HepG2 (cell line): ENCODE data around the gene RASIP1. TPM values are rescaled to one million over a fixed set of nuclear protein-coding genes. Genes with fewer than 3 reads are reported as not detected.

Source experiments
- AGO2 ChIP-seq: fragments of 200-400 bp; formaldehyde crosslinking; optimal IDR thresholded peaks from 2 replicates; pipeline ENCODE3; 2017; ENCODE audit warnings: mild to moderate bottlenecking, low read depth, low read length, moderate library complexity
- FOXK1 ChIP-seq: sonication (generic); formaldehyde crosslinking; IDR thresholded peaks from 2 replicates; pipeline ENCODE4 v1.4.0; 2020; ENCODE audit warnings: low read depth, missing genetic modification reagents, borderline replicate concordance
- FOXK2 ChIP-seq: fragments of 450-650 bp; IDR thresholded peaks from 2 replicates; pipeline ENCODE4 v1.6.1; 2016
- GZF1 ChIP-seq: sonication (generic); formaldehyde crosslinking; IDR thresholded peaks from 2 replicates; pipeline ENCODE4 v1.5.1; 2020; ENCODE audit warnings: mild to moderate bottlenecking, missing genetic modification reagents
- MAFG ChIP-seq: sonication (generic); formaldehyde crosslinking; IDR thresholded peaks from 2 replicates; pipeline ENCODE4 v1.5.1; 2020; ENCODE audit warnings: mild to moderate bottlenecking, missing genetic modification reagents
- NFKBIZ ChIP-seq: IDR thresholded peaks from 2 replicates; pipeline ENCODE4 v1.6.1; 2018; ENCODE audit warnings: missing genetic modification reagents, missing compliant biosample characterization
- PHF20 ChIP-seq: sonication (generic); formaldehyde crosslinking; IDR thresholded peaks from 2 replicates; pipeline ENCODE4 v1.5.0; 2020; ENCODE audit warnings: mild to moderate bottlenecking, missing genetic modification reagents
- RCOR2 ChIP-seq: IDR thresholded peaks from 2 replicates; pipeline ENCODE4 v1.6.1; 2016; ENCODE audit warnings: missing biosample characterization, missing genetic modification reagents
- SOX5 ChIP-seq: IDR thresholded peaks from 2 replicates; pipeline ENCODE4 v1.6.1; 2016; ENCODE audit warnings: borderline replicate concordance
- YEATS4 ChIP-seq: sonication (generic); formaldehyde crosslinking; IDR thresholded peaks from 2 replicates; pipeline ENCODE4 v1.4.0; 2020; ENCODE audit warnings: missing genetic modification reagents, borderline replicate concordance
- ZMYM4 ChIP-seq: sonication (generic); formaldehyde crosslinking; IDR thresholded peaks from 2 replicates; pipeline ENCODE4 v1.8.1; 2023; ENCODE audit warnings: mild to moderate bottlenecking, missing genetic modification reagents
- ZNF446 ChIP-seq: sonication (generic); formaldehyde crosslinking; IDR thresholded peaks from 2 replicates; pipeline ENCODE4 v1.5.0; 2020; ENCODE audit warnings: mild to moderate bottlenecking, missing genetic modification reagents
- ZNF749 ChIP-seq: sonication (generic); formaldehyde crosslinking; IDR thresholded peaks from 2 replicates; pipeline ENCODE4 v1.8.0; 2022; ENCODE audit warnings: mild to moderate bottlenecking, missing genetic modification reagents, moderate library complexity, borderline replicate concordance
- ZNF775 ChIP-seq: sonication (generic); formaldehyde crosslinking; IDR thresholded peaks from 2 replicates; pipeline ENCODE4 v1.4.0; 2020; ENCODE audit warnings: missing genetic modification reagents, mild to moderate bottlenecking, moderate library complexity, borderline replicate concordance
- ZSCAN9 ChIP-seq: IDR thresholded peaks from 2 replicates; pipeline ENCODE4 v1.6.1; 2016; ENCODE audit warnings: borderline replicate concordance
- polyA plus RNA-seq, 8 experiments: library from polyadenylated mRNA; depleted of rRNA in 3 of 8; stranded (reverse) in 7 of 8; unstranded in 1 of 8; fragments of >200 nt; fragmentation: Illumina TruSeq in 4 of 8; extraction: Trizol in 4 of 8; gene quantifications; 2 replicates each; pipeline versions ENCODE4 v1.2.1 to v1.2.3, GENCODE V29; 2011 to 2016; ENCODE audit warnings: low read depth in 4 of 8, missing spikeins in 1 of 8, mixed read lengths in 1 of 8; ENCODE audit not compliant: insufficient read depth in 1 of 8
- total RNA-seq, 5 experiments: library from RNA; depleted of rRNA; stranded (reverse); fragments of >200 nt; fragmentation: Illumina TruSeq; extraction: Trizol; gene quantifications; 2 replicates each; pipeline ENCODE4 v1.2.3, GENCODE V29; 2016; ENCODE audit warnings: low read depth in 1 of 5
- TF ChIP-seq, protein P1 (sequence below): sonication (generic); formaldehyde crosslinking; IDR thresholded peaks from 2 replicates; pipeline ENCODE4 v1.8.0; 2022; ENCODE audit warnings: mild to moderate bottlenecking, missing genetic modification reagents, moderate library complexity
- TF ChIP-seq, protein P2 (sequence below): sonication (generic); formaldehyde crosslinking; IDR thresholded peaks from 2 replicates; pipeline ENCODE4 v1.8.1; 2023; ENCODE audit warnings: missing genetic modification reagents, inconsistent platforms, borderline replicate concordance
- TF ChIP-seq, protein P3 (sequence below): sonication (generic); formaldehyde crosslinking; IDR thresholded peaks from 2 replicates; pipeline ENCODE4 v1.8.1; 2022; ENCODE audit warnings: mild to moderate bottlenecking, missing genetic modification reagents
- TF ChIP-seq, protein P4 (sequence below): sonication (generic); formaldehyde crosslinking; IDR thresholded peaks from 2 replicates; pipeline ENCODE4 v1.4.0; 2020; ENCODE audit warnings: missing genetic modification reagents
- TF ChIP-seq, protein P5 (sequence below): IDR thresholded peaks from 2 replicates; pipeline ENCODE4 v1.6.1; 2016

Gene RASIP1
- total and polyA plus RNA-seq, 2 of the 13 experiments (the other 11 are each of a cell fraction or from before 2014, with no cell fraction given) = 0.44 to 0.58 TPM

DNA sequence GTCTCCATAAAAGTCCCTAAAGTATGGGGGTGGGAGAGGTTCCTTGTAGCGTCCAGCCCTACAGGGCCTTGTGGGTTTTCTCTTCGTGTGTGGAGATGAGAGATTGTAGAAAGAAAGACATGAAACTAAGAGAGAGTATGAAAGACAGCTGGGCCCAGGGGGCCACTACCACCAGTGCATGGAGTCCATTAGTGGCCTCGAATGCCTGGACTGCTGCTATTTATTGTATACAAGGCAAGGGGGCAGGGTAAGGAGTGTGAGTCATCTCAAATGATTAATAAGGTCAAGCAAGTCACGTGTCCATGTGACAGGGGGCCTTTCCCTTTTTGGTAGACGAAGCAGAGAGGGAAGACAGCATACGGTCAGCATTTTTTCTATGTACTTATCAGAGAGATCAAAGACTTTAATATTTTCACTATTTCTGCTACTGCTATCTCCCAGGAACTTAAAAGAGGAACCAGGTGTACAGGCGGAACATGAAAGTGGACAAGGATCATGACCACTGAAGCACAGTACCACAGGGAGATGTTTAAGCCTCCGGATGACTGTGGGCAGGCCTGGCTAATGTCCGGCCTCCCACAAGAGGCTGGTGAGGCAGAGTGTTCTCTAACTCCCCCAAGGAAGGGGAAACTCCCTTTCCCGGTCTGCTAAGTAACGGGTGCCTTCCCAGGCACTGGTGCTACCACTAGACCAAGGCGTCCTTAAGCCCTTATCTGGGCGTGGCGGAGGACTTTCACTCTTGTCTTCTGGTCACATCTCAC lies 40.4 kb upstream of the RASIP1 start (continued):
- TF ChIP-seq, protein P1, sequence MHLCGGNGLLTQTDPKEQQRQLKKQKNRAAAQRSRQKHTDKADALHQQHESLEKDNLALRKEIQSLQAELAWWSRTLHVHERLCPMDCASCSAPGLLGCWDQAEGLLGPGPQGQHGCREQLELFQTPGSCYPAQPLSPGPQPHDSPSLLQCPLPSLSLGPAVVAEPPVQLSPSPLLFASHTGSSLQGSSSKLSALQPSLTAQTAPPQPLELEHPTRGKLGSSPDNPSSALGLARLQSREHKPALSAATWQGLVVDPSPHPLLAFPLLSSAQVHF (CRISPR knock-in tag) = no peak
- TF ChIP-seq ZSCAN9 (CRISPR knock-in tag) (0 out of 2 replicates have a peak, but pooled peaks have one; percentile 29), ZMYM4 (no peak), SOX5 (CRISPR knock-in tag) (peak; percentile 72; the same call in 1 of the 2 replicates), FOXK1 (CRISPR knock-in tag) (no peak), GZF1 (CRISPR knock-in tag) (no peak), ZNF775 (CRISPR knock-in tag) (no peak), ZNF446 (CRISPR knock-in tag) (no peak), NFKBIZ (no peak), FOXK2 (no peak), MAFG (CRISPR knock-in tag) (no peak), YEATS4 (CRISPR knock-in tag) (no peak), RCOR2 (no peak), ZNF749 (CRISPR knock-in tag) (no peak), PHF20 (no peak), AGO2 (no peak)
- TF ChIP-seq, protein P2, sequence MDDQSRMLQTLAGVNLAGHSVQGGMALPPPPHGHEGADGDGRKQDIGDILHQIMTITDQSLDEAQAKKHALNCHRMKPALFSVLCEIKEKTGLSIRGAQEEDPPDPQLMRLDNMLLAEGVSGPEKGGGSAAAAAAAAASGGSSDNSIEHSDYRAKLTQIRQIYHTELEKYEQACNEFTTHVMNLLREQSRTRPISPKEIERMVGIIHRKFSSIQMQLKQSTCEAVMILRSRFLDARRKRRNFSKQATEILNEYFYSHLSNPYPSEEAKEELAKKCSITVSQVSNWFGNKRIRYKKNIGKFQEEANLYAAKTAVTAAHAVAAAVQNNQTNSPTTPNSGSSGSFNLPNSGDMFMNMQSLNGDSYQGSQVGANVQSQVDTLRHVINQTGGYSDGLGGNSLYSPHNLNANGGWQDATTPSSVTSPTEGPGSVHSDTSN = no peak
- TF ChIP-seq, protein P3, sequence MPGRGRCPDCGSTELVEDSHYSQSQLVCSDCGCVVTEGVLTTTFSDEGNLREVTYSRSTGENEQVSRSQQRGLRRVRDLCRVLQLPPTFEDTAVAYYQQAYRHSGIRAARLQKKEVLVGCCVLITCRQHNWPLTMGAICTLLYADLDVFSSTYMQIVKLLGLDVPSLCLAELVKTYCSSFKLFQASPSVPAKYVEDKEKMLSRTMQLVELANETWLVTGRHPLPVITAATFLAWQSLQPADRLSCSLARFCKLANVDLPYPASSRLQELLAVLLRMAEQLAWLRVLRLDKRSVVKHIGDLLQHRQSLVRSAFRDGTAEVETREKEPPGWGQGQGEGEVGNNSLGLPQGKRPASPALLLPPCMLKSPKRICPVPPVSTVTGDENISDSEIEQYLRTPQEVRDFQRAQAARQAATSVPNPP = no peak
- TF ChIP-seq, protein P4, sequence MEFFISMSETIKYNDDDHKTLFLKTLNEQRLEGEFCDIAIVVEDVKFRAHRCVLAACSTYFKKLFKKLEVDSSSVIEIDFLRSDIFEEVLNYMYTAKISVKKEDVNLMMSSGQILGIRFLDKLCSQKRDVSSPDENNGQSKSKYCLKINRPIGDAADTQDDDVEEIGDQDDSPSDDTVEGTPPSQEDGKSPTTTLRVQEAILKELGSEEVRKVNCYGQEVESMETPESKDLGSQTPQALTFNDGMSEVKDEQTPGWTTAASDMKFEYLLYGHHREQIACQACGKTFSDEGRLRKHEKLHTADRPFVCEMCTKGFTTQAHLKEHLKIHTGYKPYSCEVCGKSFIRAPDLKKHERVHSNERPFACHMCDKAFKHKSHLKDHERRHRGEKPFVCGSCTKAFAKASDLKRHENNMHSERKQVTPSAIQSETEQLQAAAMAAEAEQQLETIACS = no peak
- TF ChIP-seq, protein P5, sequence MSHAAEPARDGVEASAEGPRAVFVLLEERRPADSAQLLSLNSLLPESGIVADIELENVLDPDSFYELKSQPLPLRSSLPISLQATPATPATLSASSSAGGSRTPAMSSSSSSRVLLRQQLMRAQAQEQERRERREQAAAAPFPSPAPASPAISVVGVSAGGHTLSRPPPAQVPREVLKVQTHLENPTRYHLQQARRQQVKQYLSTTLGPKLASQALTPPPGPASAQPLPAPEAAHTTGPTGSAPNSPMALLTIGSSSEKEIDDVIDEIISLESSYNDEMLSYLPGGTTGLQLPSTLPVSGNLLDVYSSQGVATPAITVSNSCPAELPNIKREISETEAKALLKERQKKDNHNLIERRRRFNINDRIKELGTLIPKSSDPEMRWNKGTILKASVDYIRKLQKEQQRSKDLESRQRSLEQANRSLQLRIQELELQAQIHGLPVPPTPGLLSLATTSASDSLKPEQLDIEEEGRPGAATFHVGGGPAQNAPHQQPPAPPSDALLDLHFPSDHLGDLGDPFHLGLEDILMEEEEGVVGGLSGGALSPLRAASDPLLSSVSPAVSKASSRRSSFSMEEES (CRISPR knock-in tag) = peak; percentile 85
